Kasumi-1 (cell line): ENCODE data around the gene SCAMP2.

Experiments
- DNase-seq, 2 experiments: peaks; one replicate each; lab custom pipeline; 2025; lab: John Stamatoyannopoulos, UW

Gene SCAMP2

GRCh38 chr15:74794248-74794969 is 78.8 kb downstream of the SCAMP2 start:
- DNase-seq: no peak
